NOMO-1 (cell line): Measurements from ENCODE around the gene UBASH3B.
"Not testable (repeated sequence)": the region's sequence is repeated elsewhere in the genome, so short reads cannot be mapped to it uniquely, and the experiment has no call there.

ENCODE experiments used
- DNase-seq, 2 experiments: peaks; one replicate each; lab custom pipeline; 2025; ENCODE audit not compliant: unreplicated experiment in 2 of 2; lab: John Stamatoyannopoulos, UW

The UBASH3B gene

GRCh38 chr11:122803306-122803705 lies 147.8 kb downstream of the UBASH3B start:
- no peak for DNase-seq

- no peak for DNase-seq
Measured at GRCh38 chr11:122803716-122804115, 148.2 kb downstream of the UBASH3B start.

GRCh38 chr11:122804161-122804560 lies 148.6 kb downstream of the UBASH3B start:
- no peak for DNase-seq

GRCh38 chr11:122804796-122805195 lies 149.3 kb downstream of the UBASH3B start:
- DNase-seq, result no peak

GRCh38 chr11:122807731-122808477 lies 152.4 kb downstream of the UBASH3B start:
- no peak for DNase-seq

GRCh38 chr11:122808478-122808869 lies 153.0 kb downstream of the UBASH3B start:
- DNase-seq, result no peak

- DNase-seq, result no peak
Measured at GRCh38 chr11:122809866-122810265, 154.3 kb downstream of the UBASH3B start.

GRCh38 chr11:122811721-122812120 lies 156.2 kb downstream of the UBASH3B start:
- no peak for DNase-seq

GRCh38 chr11:122812638-122813037 lies 157.1 kb downstream of the UBASH3B start:
- no peak for DNase-seq

GRCh38 chr11:122813176-122813893 lies 157.8 kb downstream of the UBASH3B start:
- DNase-seq, result no peak

GRCh38 chr11:122813894-122814270 lies 158.4 kb downstream of the UBASH3B start:
- DNase-seq, result no peak

- DNase-seq, result no peak
Measured at GRCh38 chr11:122814401-122814800, 158.9 kb downstream of the UBASH3B start.

- DNase-seq, result no peak
Measured at GRCh38 chr11:122815900-122816299, 160.4 kb downstream of the UBASH3B start.

GRCh38 chr11:122816761-122817520 lies 161.4 kb downstream of the UBASH3B start:
- DNase-seq, result no peak

GRCh38 chr11:122820158-122820557 lies 164.6 kb downstream of the UBASH3B start:
- DNase-seq, result no peak

GRCh38 chr11:122821169-122821568 lies 165.6 kb downstream of the UBASH3B start:
- DNase-seq, result no peak

- no peak for DNase-seq
Measured at GRCh38 chr11:122822241-122822640, 166.7 kb downstream of the UBASH3B start.

- no peak for DNase-seq
Measured at GRCh38 chr11:122823564-122823963, 168.0 kb downstream of the UBASH3B start.

- DNase-seq, result not testable (repeated sequence)
Measured at GRCh38 chr11:122829371-122829770, 173.8 kb downstream of the UBASH3B start.

- DNase-seq, result not testable (repeated sequence)
Measured at GRCh38 chr11:122832297-122832696, 176.8 kb downstream of the UBASH3B start.

GRCh38 chr11:122832721-122833470 lies 177.4 kb downstream of the UBASH3B start:
- DNase-seq, result peak; percentile 23 to 79
